HCT116 (cell line): ENCODE measurements around the gene KLHL17. TPM values are rescaled to one million over a fixed set of nuclear protein-coding genes. Genes with fewer than 3 reads are reported as not detected.

Experiments
- ATAC-seq: fragments of 200-7000 bp; cut with Tn5 transposase; 2 replicates; pipeline ENCODE4 v1.9.1; 2020; ENCODE audit warnings: mild to moderate bottlenecking, moderate library complexity
- BruUV-seq: library from RNA; stranded (reverse); fragments of 400-500 nt; replicated peaks from 2 replicates; lab custom pipeline; 2021; lab: Mats Ljungman, UMichigan
- CTCF ChIA-PET: fragments of 300-600 bp; sonication (Branson Sonifier 250); formaldehyde crosslinking; loops from one replicate; lab custom pipeline; 2021; ENCODE audit warnings: antibody characterized with exemption; lab: Charles Lee
- POLR2A ChIA-PET: fragments of 300-600, 350-600 bp; sonication (Branson Sonifier 250); formaldehyde crosslinking; loops from one replicate; lab custom pipeline; 2021; ENCODE audit warnings: antibody characterized with exemption; lab: Charles Lee
- RAD21 ChIA-PET, 2 experiments: fragments of 300-600 bp; sonication (Branson Sonifier 250); formaldehyde crosslinking; loops; one replicate each; lab custom pipeline; 2023; ENCODE audit warnings: low total read pairs in 2 of 2; ENCODE audit not compliant: uncharacterized antibody in 2 of 2, unreplicated experiment in 2 of 2, low non-redundant PET in 1 of 2; lab: Charles Lee
- DNase-seq: peaks from one replicate; pipeline ENCODE4 v3.0.0-alpha.2; 2010; ENCODE audit warnings: low read depth, low spot score
- H2AFZ ChIP-seq: fragments of 200-600 bp; shearing (Covaris generic), sonication (generic); 2 replicates; pipeline ENCODE4 v1.6.1; 2017; ENCODE audit warnings: low read depth, mixed run types, mixed read lengths, antibody characterized with exemption, low read length; ENCODE audit not compliant: poor library complexity, severe bottlenecking
- H3K27ac ChIP-seq: 2 replicates; pipeline ENCODE4 v1.5.1; 2012; ENCODE audit warnings: low read depth, low read length
- H3K27me3 ChIP-seq: fragments of 200-600 bp; sonication (generic); 2 replicates; pipeline ENCODE4 v1.6.1; 2016; ENCODE audit warnings: mixed run types, low read length, mixed read lengths; ENCODE audit not compliant: insufficient read depth
- H3K36me3 ChIP-seq, 2 experiments: fragments of 200-500 bp in 1 of 2; fragments of 200-600 bp in 1 of 2; sonication (Bioruptor generic) in 1 of 2; sonication (generic) in 1 of 2; 2 replicates each; pipeline versions ENCODE4 v1.5.1 to v1.6.1; 2014 to 2016; ENCODE audit warnings: low read length in 2 of 2, inconsistent platforms in 1 of 2, mixed read lengths in 1 of 2, mixed run types in 1 of 2; ENCODE audit not compliant: insufficient read depth in 2 of 2, control insufficient read depth in 1 of 2
- H3K4me1 ChIP-seq, 2 experiments: fragments of 200-600 bp in 1 of 2; sonication (generic) in 1 of 2; 2 replicates each; pipeline versions ENCODE4 v1.5.1 to v1.6.1; 2012 to 2017; ENCODE audit warnings: low read length in 2 of 2, inconsistent platforms in 1 of 2, mild to moderate bottlenecking in 1 of 2, mixed read lengths in 1 of 2, mixed run types in 1 of 2, moderate library complexity in 1 of 2; ENCODE audit not compliant: insufficient read depth in 2 of 2, control insufficient read depth in 1 of 2
- H3K4me2 ChIP-seq: fragments of 200-600 bp; sonication (generic); 2 replicates; pipeline ENCODE4 v1.6.1; 2017; ENCODE audit warnings: mixed run types, low read length, mixed read lengths
- H3K4me3 ChIP-seq, 2 experiments: fragments of 200-600 bp in 1 of 2; sonication (generic) in 1 of 2; replicated peaks in 1 of 2; 2 replicates each; pipeline ENCODE4 v1.5.1; 2011 to 2016; ENCODE audit warnings: low read length in 2 of 2, control low read depth in 1 of 2, low read depth in 1 of 2, mild to moderate bottlenecking in 1 of 2, mixed read lengths in 1 of 2, mixed run types in 1 of 2
- H3K79me2 ChIP-seq: fragments of 200-600 bp; sonication (generic); 2 replicates; pipeline ENCODE4 v1.6.1; 2017; ENCODE audit warnings: mild to moderate bottlenecking, mixed run types, low read length, moderate library complexity, mixed read lengths; ENCODE audit not compliant: insufficient read depth
- H3K9ac ChIP-seq: fragments of 200-600 bp; sonication (generic); 2 replicates; pipeline ENCODE4 v1.6.1; 2016; ENCODE audit warnings: low read length, mixed read lengths
- H3K9me2 ChIP-seq: fragments of 200-600 bp; sonication (generic), shearing (Covaris generic); 2 replicates; pipeline ENCODE4 v1.6.1; 2017; ENCODE audit warnings: mixed run types, mild to moderate bottlenecking, moderate library complexity; ENCODE audit not compliant: insufficient read depth
- H3K9me3 ChIP-seq, 2 experiments: fragments of 200-500 bp in 1 of 2; fragments of 200-600 bp in 1 of 2; sonication (Bioruptor generic) in 1 of 2; sonication (generic) in 1 of 2; 2 replicates each; pipeline ENCODE4 v1.6.1; 2014 to 2017; ENCODE audit warnings: low read length in 2 of 2, mixed read lengths in 2 of 2, inconsistent platforms in 1 of 2, low read depth in 1 of 2, mild to moderate bottlenecking in 1 of 2, mixed run types in 1 of 2, moderate library complexity in 1 of 2; ENCODE audit not compliant: control insufficient read depth in 1 of 2, insufficient read depth in 1 of 2
- H4K20me1 ChIP-seq: fragments of 200-600 bp; sonication (generic), shearing (Covaris generic); 2 replicates; pipeline ENCODE4 v1.6.1; 2017; ENCODE audit warnings: mixed run types, mild to moderate bottlenecking, moderate library complexity; ENCODE audit not compliant: insufficient read depth
- intact Hi-C: fragments of 100-400 bp; cut with micrococcal nuclease; formaldehyde crosslinking; loops from 2 replicates; pipeline ENCODE4 v1.10.0; 2022
- total RNA-seq: library from RNA; stranded (reverse); gene quantifications from one replicate; pipeline ENCODE4 v1.2.1, GENCODE V29; 2021; ENCODE audit not compliant: unreplicated experiment
- TF ChIP-seq, protein P1 (sequence below): IDR thresholded peaks from 2 replicates; pipeline ENCODE4 v1.6.1; 2011; ENCODE audit warnings: mild to moderate bottlenecking, low read length, moderate library complexity; ENCODE audit not compliant: insufficient replicate concordance; ENCODE audit errors: extremely low read depth
- TF ChIP-seq, protein P2 (sequence below), 3 experiments: fragments of 200-600 bp in 1 of 3; sonication (generic) in 1 of 3; IDR thresholded peaks in 2 of 3; conservative IDR thresholded peaks in 1 of 3; 2 replicates each; pipeline ENCODE4 v1.5.1; 2012 to 2017; ENCODE audit warnings: low read depth in 2 of 3, low read length in 2 of 3, antibody characterized with exemption in 1 of 3, borderline replicate concordance in 1 of 3, control low read depth in 1 of 3, mild to moderate bottlenecking in 1 of 3, mixed read lengths in 1 of 3, mixed run types in 1 of 3, moderate library complexity in 1 of 3; ENCODE audit not compliant: insufficient read depth in 1 of 3

Gene KLHL17
- total RNA-seq, 1 experiment from 2014 or later = 100.0 TPM

DNA sequence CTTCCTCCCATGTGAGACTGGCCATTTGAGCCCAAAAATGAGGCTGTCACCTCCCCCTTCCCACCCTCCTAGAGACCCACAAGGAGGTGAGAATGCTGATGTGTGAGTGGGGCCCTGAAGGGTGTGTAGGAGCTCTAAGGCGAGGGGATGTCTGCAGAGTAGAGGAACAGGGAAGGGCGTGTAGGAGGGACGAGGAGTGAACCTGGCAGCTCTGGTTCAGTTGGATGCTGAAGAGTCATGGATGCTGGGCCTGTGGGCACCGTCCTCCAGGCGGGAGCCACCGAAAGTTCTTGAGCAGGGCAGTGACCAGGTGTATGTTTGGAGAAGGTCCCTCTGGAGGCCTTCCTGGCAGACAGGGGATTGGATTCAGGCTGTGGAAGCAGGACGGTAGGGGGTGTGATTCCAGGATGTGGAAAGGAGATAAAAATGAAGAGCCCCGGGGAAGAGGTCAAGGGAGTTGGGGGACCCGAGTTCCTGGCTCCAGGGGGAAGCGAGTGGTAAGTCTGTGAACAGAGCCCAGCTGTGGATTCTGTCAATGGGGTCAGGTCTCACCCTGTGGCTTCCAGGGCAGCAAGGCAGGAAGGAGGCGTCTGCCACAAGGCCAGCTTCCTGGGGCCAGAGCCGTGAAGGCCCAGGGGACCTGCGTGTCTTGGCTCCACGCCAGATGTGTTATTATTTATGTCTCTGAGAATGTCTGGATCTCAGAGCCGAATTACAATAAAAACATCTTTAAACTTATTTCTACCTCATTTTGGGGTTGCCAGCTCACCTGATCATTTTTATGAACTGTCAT lies 28.8 kb upstream of the KLHL17 start:
- Histone ChIP-seq H3K27me3 (peaks cover 9% of the 10 kb centered on the region; the same call in 1 of the 2 replicates), H3K4me2 (no peak overlapping the region), H3K9me2 (no peaks in the 10 kb centered on the region), H3K9ac (no peak overlapping the region), H3K4me3 (no peak overlapping the region), H3K27ac (no peak overlapping the region), H3K4me1 (peaks cover 0 to 13% of the 10 kb centered on the region in 2 experiments; a peak in 2 of 4 replicates), H4K20me1 (no peaks in the 10 kb centered on the region), H3K9me3 (no peaks in the 10 kb centered on the region), H3K79me2 (no peaks in the 10 kb centered on the region), H2AFZ (no peak overlapping the region), H3K36me3 (no peaks in the 10 kb centered on the region)
- CTCF ChIA-PET = no interaction called here
- TF ChIP-seq, protein P1, sequence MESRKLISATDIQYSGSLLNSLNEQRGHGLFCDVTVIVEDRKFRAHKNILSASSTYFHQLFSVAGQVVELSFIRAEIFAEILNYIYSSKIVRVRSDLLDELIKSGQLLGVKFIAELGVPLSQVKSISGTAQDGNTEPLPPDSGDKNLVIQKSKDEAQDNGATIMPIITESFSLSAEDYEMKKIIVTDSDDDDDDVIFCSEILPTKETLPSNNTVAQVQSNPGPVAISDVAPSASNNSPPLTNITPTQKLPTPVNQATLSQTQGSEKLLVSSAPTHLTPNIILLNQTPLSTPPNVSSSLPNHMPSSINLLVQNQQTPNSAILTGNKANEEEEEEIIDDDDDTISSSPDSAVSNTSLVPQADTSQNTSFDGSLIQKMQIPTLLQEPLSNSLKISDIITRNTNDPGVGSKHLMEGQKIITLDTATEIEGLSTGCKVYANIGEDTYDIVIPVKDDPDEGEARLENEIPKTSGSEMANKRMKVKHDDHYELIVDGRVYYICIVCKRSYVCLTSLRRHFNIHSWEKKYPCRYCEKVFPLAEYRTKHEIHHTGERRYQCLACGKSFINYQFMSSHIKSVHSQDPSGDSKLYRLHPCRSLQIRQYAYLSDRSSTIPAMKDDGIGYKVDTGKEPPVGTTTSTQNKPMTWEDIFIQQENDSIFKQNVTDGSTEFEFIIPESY = no peak
- TF ChIP-seq, protein P2, sequence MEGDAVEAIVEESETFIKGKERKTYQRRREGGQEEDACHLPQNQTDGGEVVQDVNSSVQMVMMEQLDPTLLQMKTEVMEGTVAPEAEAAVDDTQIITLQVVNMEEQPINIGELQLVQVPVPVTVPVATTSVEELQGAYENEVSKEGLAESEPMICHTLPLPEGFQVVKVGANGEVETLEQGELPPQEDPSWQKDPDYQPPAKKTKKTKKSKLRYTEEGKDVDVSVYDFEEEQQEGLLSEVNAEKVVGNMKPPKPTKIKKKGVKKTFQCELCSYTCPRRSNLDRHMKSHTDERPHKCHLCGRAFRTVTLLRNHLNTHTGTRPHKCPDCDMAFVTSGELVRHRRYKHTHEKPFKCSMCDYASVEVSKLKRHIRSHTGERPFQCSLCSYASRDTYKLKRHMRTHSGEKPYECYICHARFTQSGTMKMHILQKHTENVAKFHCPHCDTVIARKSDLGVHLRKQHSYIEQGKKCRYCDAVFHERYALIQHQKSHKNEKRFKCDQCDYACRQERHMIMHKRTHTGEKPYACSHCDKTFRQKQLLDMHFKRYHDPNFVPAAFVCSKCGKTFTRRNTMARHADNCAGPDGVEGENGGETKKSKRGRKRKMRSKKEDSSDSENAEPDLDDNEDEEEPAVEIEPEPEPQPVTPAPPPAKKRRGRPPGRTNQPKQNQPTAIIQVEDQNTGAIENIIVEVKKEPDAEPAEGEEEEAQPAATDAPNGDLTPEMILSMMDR (IDR thresholded peaks at IDR 0.05 in 2 of 3, conservative IDR thresholded peaks at IDR 0.05 in 1 of 3; ENCODE audit: borderline replicate concordance in 1 of 3, insufficient read depth in 1 of 3, low read depth in 2 of 3, low read length in 2 of 3) = 0 out of 6 replicates have a peak, but pooled peaks of 1 of the 3 experiments have one; percentile 5
- DNase-seq = no peak
- ATAC-seq = no peak
- no TSS peak for BruUV-seq
- POLR2A ChIA-PET = no interaction called here
- RAD21 ChIA-PET = no interaction called here
- intact Hi-C loops = no loop called here
